NCI-H2107 treated with DMSO at 0.1 percent for 48 hours (cell line): ENCODE measurements around the gene TIMM17B.
A peak's percentile ranks its signal among the peaks of the same experiment; 100 is the strongest.
"Not testable (repeated sequence)": the region's sequence is repeated elsewhere in the genome, so short reads cannot be mapped to it uniquely, and the experiment has no call there.

Experiments
- DNase-seq: peaks from one replicate; lab custom pipeline; 2025; ENCODE audit not compliant: unreplicated experiment; lab: John Stamatoyannopoulos, UW

TIMM17B gene

GRCh38 chrX:48896611-48897011 is 957 bp downstream of the TIMM17B start:
- DNase-seq = no peak

DNA sequence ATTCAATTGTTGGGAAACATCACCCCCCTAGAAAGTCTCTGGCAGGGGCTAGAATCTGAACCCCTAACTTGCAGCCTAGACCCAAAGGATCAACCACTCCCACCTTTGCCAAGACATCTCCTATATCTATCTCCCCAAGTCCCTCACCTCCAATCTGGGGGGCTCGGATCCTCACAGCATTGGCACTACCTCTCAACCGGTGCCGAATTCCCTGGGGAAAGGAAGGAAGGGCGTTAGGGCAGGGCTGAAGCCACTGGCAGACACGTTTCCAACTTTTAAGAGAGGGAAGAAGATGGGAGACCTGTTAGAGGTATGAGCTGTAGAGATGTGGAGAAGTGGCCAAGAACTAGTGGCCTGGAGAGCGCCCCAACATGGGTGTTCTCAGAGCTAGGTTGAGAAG is 2.7 kb downstream of the TIMM17B start:
- DNase-seq = no peak

- no peak for DNase-seq
Measured at GRCh38 chrX:48893556-48894348, 3.8 kb downstream of the TIMM17B start.

DNA sequence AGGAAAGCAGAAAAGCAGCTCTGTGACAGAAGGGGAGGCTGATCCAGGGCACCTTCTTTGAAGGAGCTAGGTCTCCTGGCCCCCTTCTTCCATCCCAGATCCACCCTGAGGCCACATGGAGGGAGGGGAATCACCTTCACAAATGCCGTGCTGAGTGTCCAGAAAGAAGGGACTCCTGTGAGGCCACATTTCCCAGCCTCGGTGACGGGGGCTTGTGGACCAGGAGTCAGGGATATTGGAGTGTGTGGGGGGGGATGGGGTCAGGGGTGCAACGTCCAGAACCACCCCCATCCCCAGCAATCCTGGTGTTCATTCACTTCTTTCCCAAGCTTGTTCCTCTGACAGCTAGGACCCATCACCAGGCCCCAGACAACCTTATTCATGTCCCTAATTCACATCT is 4.7 kb downstream of the TIMM17B start:
- DNase-seq = no peak

- peak; percentile 74 for DNase-seq
Measured at GRCh38 chrX:48891402-48892288, 5.9 kb downstream of the TIMM17B start.

DNA sequence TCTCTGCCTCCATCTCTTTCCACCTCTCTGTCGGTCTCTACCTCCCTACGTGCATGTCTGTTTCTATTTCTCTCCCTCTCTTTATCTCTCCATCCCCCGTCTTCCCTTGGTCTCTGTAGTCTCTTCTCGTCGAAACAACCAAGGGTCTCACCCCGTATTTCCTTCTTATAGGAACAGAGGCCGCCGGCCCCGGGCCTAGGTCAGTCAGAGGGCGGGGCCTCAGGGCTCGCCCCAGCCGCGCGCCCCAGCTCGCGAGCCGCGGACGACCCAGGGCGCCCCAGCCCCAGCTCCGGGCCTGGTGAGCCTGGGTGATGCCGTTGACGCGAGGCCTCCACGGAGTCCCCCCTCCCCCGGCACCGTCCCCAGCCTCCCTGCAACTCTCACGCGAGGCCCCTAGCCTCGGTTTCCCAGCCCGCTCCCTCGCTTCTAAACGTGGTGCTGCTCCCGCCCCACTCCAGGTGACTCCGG is 6.6 kb downstream of the TIMM17B start:
- no peak for DNase-seq

DNA sequence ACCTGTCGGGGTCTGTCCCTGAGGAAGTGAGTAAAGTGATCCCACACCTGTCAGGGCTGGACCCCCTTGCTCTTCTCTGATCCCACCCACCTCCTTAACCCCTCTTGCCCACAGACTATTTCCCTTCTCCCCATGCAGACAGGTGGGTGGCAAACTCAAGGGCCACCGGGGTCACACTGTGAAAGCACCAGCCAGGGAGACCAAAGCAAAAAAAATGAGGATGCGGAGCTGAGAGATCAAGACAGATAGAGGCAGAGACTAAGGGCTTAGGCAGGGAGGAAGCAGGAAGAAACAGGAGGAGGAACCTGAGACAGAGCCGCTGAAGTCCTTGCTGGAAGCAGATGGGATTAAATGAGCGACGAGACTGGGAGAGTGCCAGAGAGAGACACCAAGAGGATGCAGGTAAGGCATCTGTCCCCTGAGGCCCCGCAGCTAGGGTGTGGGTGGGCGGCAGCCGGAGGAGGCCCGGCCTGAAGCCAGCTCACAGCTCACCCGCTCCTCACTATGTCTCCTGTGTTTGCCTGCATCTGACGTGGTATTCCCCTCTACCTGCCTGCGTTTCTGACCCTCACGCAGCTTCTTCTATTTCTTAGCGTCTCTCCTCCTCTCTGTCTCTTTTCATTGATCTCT is 7.2 kb downstream of the TIMM17B start:
- DNase-seq = no peak

GRCh38 chrX:48886586-48886985 is 11.0 kb downstream of the TIMM17B start:
- DNase-seq = not testable (repeated sequence)

- no peak for DNase-seq
Measured at GRCh38 chrX:48883729-48884128, 13.8 kb downstream of the TIMM17B start.

GRCh38 chrX:48876944-48877343 is 20.6 kb downstream of the TIMM17B start:
- not testable (repeated sequence) for DNase-seq

DNA sequence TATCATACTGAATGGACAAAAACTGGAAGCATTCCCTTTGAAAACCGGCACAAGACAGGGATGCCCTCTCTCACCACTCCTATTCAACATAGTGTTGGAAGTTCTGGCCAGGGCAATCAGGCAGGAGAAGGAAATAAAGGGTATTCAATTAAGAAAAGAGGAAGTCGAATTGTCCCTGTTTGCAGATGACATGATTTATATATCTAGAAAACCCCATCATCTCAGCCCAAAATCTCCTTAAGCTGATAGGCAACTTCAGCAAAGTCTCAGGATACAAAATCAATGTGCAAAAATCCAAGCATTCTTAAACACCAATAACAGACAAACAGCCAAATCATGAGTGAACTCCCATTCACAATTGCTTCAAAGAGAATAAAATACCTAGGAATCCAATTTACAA is 25.6 kb downstream of the TIMM17B start:
- DNase-seq = not testable (repeated sequence)

DNA sequence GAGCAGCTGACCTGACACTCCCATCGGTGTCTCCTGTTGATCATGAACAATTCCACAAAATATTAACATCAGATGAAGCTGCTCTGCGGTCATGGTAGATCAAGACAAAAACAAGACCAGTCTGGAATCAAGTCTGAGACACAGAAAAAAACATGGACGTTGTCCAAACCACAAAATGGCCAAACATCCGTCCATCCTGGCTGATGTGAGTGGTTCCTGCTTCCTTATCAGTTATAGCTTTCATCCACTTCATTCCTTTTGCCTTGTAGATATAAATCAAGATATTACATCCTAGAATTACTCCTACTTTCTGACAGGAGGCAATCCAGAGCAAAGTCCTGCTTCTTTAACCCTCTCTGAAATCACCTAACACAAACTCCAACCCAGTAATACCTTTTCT is 33.4 kb downstream of the TIMM17B start:
- no peak for DNase-seq

GRCh38 chrX:48854898-48855297 is 42.7 kb downstream of the TIMM17B start:
- no peak for DNase-seq

DNA sequence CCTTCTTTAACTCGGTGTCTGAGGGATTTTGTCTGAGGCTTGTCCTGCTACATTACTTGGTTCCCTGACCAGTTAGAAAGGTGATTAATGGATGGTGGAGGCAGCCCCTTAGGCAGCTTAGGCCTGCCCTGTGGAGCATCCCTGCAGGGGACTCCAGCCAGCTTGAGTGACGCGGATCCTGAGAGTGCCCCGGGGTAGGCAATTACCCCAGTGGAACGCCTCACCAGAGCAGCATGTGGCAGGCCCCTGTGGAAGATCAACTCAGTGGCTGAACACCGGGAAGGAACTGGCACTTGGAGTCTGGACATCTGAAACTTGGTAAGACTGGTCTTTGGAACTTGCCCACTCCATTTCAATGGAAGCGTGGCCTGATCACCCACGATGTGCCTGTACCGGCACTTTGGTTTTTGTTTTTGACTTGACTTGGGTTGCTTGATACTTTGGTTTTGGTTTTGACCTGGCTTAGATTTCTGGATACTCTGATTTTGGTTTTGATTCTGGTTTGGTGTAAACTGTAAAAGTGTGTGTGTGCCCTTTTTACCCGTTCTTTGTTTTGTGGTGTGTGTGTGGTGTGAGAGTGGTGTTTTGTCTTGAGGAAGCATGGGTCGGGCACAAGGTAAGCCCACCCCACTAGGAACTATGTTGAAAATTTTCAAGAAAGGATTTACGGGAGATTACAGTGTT is 43.3 kb downstream of the TIMM17B start:
- DNase-seq = not testable (repeated sequence)

DNA sequence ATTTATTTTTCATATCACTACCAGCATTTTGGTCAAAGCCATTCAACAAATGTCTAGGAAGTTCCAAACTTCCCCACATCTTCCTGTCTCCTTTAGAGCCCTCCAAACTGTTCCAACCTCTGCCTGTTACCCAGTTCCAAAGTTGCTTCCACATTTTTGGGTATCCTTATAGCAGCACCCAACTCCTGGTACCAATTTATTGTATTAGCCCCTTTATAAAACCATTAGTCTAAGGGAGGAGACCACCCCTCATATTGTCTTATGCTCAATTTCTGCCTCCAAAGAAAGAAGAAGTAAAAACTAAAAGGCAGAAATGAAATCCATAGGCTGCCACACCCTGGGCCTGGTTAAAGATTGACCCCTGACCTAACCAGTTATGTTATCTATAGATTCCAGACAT is 44.1 kb downstream of the TIMM17B start:
- DNase-seq = not testable (repeated sequence)

DNA sequence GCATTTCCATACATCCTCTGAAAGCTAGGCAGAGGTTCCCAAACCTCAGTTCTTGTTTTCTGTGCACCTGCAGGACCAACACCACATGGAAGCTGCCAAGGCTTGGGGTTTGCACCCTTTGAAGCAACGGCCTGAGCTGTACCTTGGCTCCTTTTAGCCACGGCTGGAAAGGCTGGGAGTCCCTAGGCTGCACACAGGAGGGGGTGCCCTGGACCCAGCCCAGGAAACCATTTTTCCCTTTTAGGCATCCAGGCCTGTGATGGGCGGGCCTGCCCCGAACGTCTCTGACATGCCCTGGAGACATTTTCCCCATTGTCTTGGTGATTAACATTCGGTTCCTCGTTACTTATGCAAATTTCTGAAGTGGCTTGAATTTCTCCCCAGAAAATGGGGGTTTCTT is 44.7 kb downstream of the TIMM17B start:
- no peak for DNase-seq

- DNase-seq = peak; percentile 61
Measured at GRCh38 chrX:48848847-48849246, 48.7 kb downstream of the TIMM17B start.
